HG02642 (cell line): Measurements from ENCODE around the gene FMN1.

Experiments
- ATAC-seq: cut with Tn5 transposase; IDR thresholded peaks from one replicate; pipeline ENCODE4 v1.9.1; 2021; ENCODE audit warnings: mild to moderate bottlenecking; ENCODE audit not compliant: unreplicated experiment, poor library complexity

The FMN1 gene

GRCh38 chr15:33131552-33132232 lies 62.8 kb downstream of the FMN1 start:
- no peak for ATAC-seq

- ATAC-seq, result no peak
Observed at GRCh38 chr15:33126559-33127290, 67.8 kb downstream of the FMN1 start.

- ATAC-seq, result no peak
Observed at GRCh38 chr15:33125894-33126537, 68.5 kb downstream of the FMN1 start.

GRCh38 chr15:33124811-33125210 lies 69.7 kb downstream of the FMN1 start:
- ATAC-seq, result no peak

GRCh38 chr15:33124279-33124678 lies 70.2 kb downstream of the FMN1 start:
- ATAC-seq, result no peak

- no peak for ATAC-seq
Observed at GRCh38 chr15:33119865-33120264, 74.6 kb downstream of the FMN1 start.

- ATAC-seq, result no peak
Observed at GRCh38 chr15:33119273-33119672, 75.2 kb downstream of the FMN1 start.

- no peak for ATAC-seq
Observed at GRCh38 chr15:33116198-33116597, 78.3 kb downstream of the FMN1 start.

- no peak for ATAC-seq
Observed at GRCh38 chr15:33115191-33115861, 79.2 kb downstream of the FMN1 start.

GRCh38 chr15:33114374-33114717 lies 80.2 kb downstream of the FMN1 start:
- no peak for ATAC-seq

- no peak for ATAC-seq
Observed at GRCh38 chr15:33113666-33114373, 80.7 kb downstream of the FMN1 start.

GRCh38 chr15:33112541-33113105 lies 81.9 kb downstream of the FMN1 start:
- ATAC-seq, result no peak

GRCh38 chr15:33111041-33111451 lies 83.5 kb downstream of the FMN1 start:
- no peak for ATAC-seq

- ATAC-seq, result no peak
Observed at GRCh38 chr15:33109345-33109744, 85.2 kb downstream of the FMN1 start.

- ATAC-seq, result no peak
Observed at GRCh38 chr15:33108518-33108917, 86.0 kb downstream of the FMN1 start.

GRCh38 chr15:33107950-33108349 lies 86.6 kb downstream of the FMN1 start:
- ATAC-seq, result no peak

GRCh38 chr15:33104212-33104611 lies 90.3 kb downstream of the FMN1 start:
- no peak for ATAC-seq

GRCh38 chr15:33101036-33101435 lies 93.5 kb downstream of the FMN1 start:
- no peak for ATAC-seq

GRCh38 chr15:33100314-33100713 lies 94.2 kb downstream of the FMN1 start:
- no peak for ATAC-seq

- ATAC-seq, result no peak
Observed at GRCh38 chr15:33099739-33100138, 94.8 kb downstream of the FMN1 start.
